Measurements from ENCODE around the gene MTHFD2L. TPM values are rescaled to one million over a fixed set of nuclear protein-coding genes. Genes with fewer than 3 reads are reported as not detected.

Gene MTHFD2L
- total RNA-seq, 1 experiment from 2014 or later: 34.0 TPM

- Histone ChIP-seq H3K9me2 (replicated peaks; ENCODE audit: low read length) (no peaks in the 10 kb centered on the region), H3K4me2 (ENCODE audit: low read length) (peak overlapping the region; percentile 78), H3K79me2 (ENCODE audit: low read length) (peaks cover 7% of the 10 kb centered on the region), H3K9ac (ENCODE audit: low read length) (peak overlapping the region; percentile 85), H3K36me3 (ENCODE audit: low read depth, low read length) (no peaks in the 10 kb centered on the region), H3K27me3 (ENCODE audit: low read length) (no peaks in the 10 kb centered on the region), H3K4me3 (ENCODE audit: low read length) (peak overlapping the region; percentile 44), H3K9me3 (ENCODE audit: low read length) (no peaks in the 10 kb centered on the region), H4K20me1 (ENCODE audit: low read length) (no peaks in the 10 kb centered on the region), H2AFZ (ENCODE audit: low read length) (no peak overlapping the region), H3K27ac (ENCODE audit: low read length) (peak overlapping the region; percentile 96), H3K4me1 (ENCODE audit: insufficient read depth, low read length) (peaks cover 79% of the 10 kb centered on the region), H3F3A (ENCODE audit: low read length, unreplicated experiment) (peaks cover 26% of the 10 kb centered on the region)
- intact Hi-C loops (cut with micrococcal nuclease): loop anchor here (5.0 kb wide), 1 partner anchor 53 kb away; no protein-coding TSS in a partner anchor
- ATAC-seq (no peak), DNase-seq (no peak)
- no TSS peak for BruUV-seq (replicated peaks)
- TF ChIP-seq, protein P1, sequence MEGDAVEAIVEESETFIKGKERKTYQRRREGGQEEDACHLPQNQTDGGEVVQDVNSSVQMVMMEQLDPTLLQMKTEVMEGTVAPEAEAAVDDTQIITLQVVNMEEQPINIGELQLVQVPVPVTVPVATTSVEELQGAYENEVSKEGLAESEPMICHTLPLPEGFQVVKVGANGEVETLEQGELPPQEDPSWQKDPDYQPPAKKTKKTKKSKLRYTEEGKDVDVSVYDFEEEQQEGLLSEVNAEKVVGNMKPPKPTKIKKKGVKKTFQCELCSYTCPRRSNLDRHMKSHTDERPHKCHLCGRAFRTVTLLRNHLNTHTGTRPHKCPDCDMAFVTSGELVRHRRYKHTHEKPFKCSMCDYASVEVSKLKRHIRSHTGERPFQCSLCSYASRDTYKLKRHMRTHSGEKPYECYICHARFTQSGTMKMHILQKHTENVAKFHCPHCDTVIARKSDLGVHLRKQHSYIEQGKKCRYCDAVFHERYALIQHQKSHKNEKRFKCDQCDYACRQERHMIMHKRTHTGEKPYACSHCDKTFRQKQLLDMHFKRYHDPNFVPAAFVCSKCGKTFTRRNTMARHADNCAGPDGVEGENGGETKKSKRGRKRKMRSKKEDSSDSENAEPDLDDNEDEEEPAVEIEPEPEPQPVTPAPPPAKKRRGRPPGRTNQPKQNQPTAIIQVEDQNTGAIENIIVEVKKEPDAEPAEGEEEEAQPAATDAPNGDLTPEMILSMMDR (conservative IDR thresholded peaks at IDR 0.05; ENCODE audit: low read depth, low read length): no peak
- TF ChIP-seq EZH2phosphoT487 (IDR thresholded peaks at IDR 0.05; ENCODE audit: borderline replicate concordance, low read length) (no peak), EZH2 (IDR thresholded peaks at IDR 0.05; ENCODE audit: low read length, unreplicated experiment) (no peak)
- CTCF ChIA-PET: interaction anchor here (1.9 kb wide), 1 partner anchor 24 kb away, joined by 8 read pairs; no protein-coding TSS in a partner anchor
- POLR2A ChIA-PET (ENCODE audit: unreplicated experiment): interaction anchor here (0.6 to 2.2 kb wide), 3 partner anchors 11 to 30 kb away, joined by 3 to 28 read pairs (median 3); partner anchors contain the start of gene CXCL2
Measured at GRCh38 chr4:74110670-74111069, 47.2 kb upstream of the MTHFD2L start.

- peaks cover 15% of the 10 kb centered on the region for H3K79me2 ChIP-seq (ENCODE audit: low read length)
- peak overlapping the region; percentile 96 for H3K27ac ChIP-seq (ENCODE audit: low read length)
- H2AFZ ChIP-seq (ENCODE audit: low read length): no peak overlapping the region
- H3K9me2 ChIP-seq (replicated peaks; ENCODE audit: low read length): no peaks in the 10 kb centered on the region
- no peaks in the 10 kb centered on the region for H4K20me1 ChIP-seq (ENCODE audit: low read length)
- H3K9ac ChIP-seq (ENCODE audit: low read length): peak overlapping the region; percentile 85
- H3K36me3 ChIP-seq (ENCODE audit: low read depth, low read length): no peaks in the 10 kb centered on the region
- ChIA-PET POLR2A (ENCODE audit: unreplicated experiment) (interaction anchor here (0.6 kb wide), 2 partner anchors 13 to 397 kb away, joined by 3 to 4 read pairs; partner anchors contain the start of gene CXCL2), CTCF (no interaction called here)
- peaks cover 87% of the 10 kb centered on the region for H3K4me1 ChIP-seq (ENCODE audit: insufficient read depth, low read length)
- peak; percentile 34 for DNase-seq
- no TSS peak for BruUV-seq (replicated peaks)
- H3K27me3 ChIP-seq (ENCODE audit: low read length): no peaks in the 10 kb centered on the region
- no peak for TF ChIP-seq EZH2 (IDR thresholded peaks at IDR 0.05; ENCODE audit: low read length, unreplicated experiment)
- no peak for TF ChIP-seq EZH2phosphoT487 (IDR thresholded peaks at IDR 0.05; ENCODE audit: borderline replicate concordance, low read length)
- TF ChIP-seq, protein P1 (conservative IDR thresholded peaks at IDR 0.05; ENCODE audit: low read depth, low read length): no peak
- ATAC-seq: no peak
- intact Hi-C loops (cut with micrococcal nuclease): loop anchor here (5.0 kb wide), 1 partner anchor 54 kb away; no protein-coding TSS in a partner anchor
- 0 out of 2 replicates have a peak overlapping the region, but pooled peaks have one; percentile 44 for H3K4me3 ChIP-seq (ENCODE audit: low read length)
- peak overlapping the region; percentile 78 for H3K4me2 ChIP-seq (ENCODE audit: low read length)
- peaks cover 27% of the 10 kb centered on the region for H3F3A ChIP-seq (ENCODE audit: low read length, unreplicated experiment)
- H3K9me3 ChIP-seq (ENCODE audit: low read length): no peaks in the 10 kb centered on the region
Measured at GRCh38 chr4:74111306-74111975, 46.5 kb upstream of the MTHFD2L start.

Measured in PC-3 (cell line).